Tibial nerve (tissue), 4 donors: Measurements from ENCODE around the gene CDCA5. TPM values are rescaled to one million over a fixed set of nuclear protein-coding genes. Genes with fewer than 3 reads are reported as not detected.

Experiments
- DNase-seq, 2 donors: peaks; one replicate each; pipeline ENCODE4 v3.0.0-alpha.2; 2019; ENCODE audit warnings: low spot score in 2 of 2
- H3K27ac ChIP-seq, 4 donors: fragments of 200-600 bp; sonication (generic) in 3 of 4; one replicate each; pipeline ENCODE4 v1.5.1; 2017 to 2019; ENCODE audit warnings: mild to moderate bottlenecking in 1 of 4
- H3K27me3 ChIP-seq, 2 donors: fragments of 200-600 bp; sonication (generic) in 1 of 2; one replicate each; pipeline versions ENCODE4 v1.5.1 to v1.6.0; 2017 to 2019
- H3K36me3 ChIP-seq, 3 donors: fragments of 200-600 bp; sonication (generic); one replicate each; pipeline ENCODE4 v1.5.1; 2018 to 2019
- H3K4me1 ChIP-seq, 4 donors: fragments of 200-600 bp; sonication (generic) in 3 of 4; one replicate each; pipeline ENCODE4 v1.5.1; 2017 to 2019
- H3K4me3 ChIP-seq, 4 donors: fragments of 200-600 bp; sonication (generic) in 3 of 4; one replicate each; pipeline ENCODE4 v1.5.1; 2017 to 2019; ENCODE audit warnings: mild to moderate bottlenecking in 1 of 4, moderate library complexity in 1 of 4
- H3K9me3 ChIP-seq, 4 donors: fragments of 200-600 bp; sonication (generic) in 3 of 4; one replicate each; pipeline ENCODE4 v1.5.1; 2017 to 2019
- CTCF ChIP-seq, 5 experiments: fragments of 200-600 bp in 3 of 5; fragments of 450-650 bp in 2 of 5; sonication (generic) in 3 of 5; IDR thresholded peaks; one replicate each; pipeline ENCODE4 v1.5.1; 2016 to 2019; ENCODE audit warnings: antibody characterized with exemption in 5 of 5, mild to moderate bottlenecking in 3 of 5, moderate library complexity in 2 of 5
- EP300 ChIP-seq, 2 donors: sonication (generic); formaldehyde crosslinking; IDR thresholded peaks; one replicate each; pipeline ENCODE4 v1.6.1; 2017; ENCODE audit warnings: antibody characterized with exemption in 2 of 2, mild to moderate bottlenecking in 1 of 2
- POLR2A ChIP-seq, 2 donors: fragments of 450-650 bp; IDR thresholded peaks; one replicate each; pipeline ENCODE4 v1.6.1; 2017; ENCODE audit warnings: antibody characterized with exemption in 2 of 2, mild to moderate bottlenecking in 2 of 2, moderate library complexity in 2 of 2
- WGBS, 2 donors: methylation state at CpG; one replicate each; pipeline ENCODE4 v1.1.5; 2018; 5-methylcytosine and 5-hydroxymethylcytosine counted together
- total RNA-seq, 4 donors: library from RNA; depleted of rRNA; stranded (reverse); fragments of >200 nt; gene quantifications; one replicate each; pipeline ENCODE4 v1.1.0, GENCODE V29; 2016

CDCA5 gene
- total RNA-seq, 4 donors from 2014 or later = 0.90 to 1.3 TPM; not detected in 2

DNA sequence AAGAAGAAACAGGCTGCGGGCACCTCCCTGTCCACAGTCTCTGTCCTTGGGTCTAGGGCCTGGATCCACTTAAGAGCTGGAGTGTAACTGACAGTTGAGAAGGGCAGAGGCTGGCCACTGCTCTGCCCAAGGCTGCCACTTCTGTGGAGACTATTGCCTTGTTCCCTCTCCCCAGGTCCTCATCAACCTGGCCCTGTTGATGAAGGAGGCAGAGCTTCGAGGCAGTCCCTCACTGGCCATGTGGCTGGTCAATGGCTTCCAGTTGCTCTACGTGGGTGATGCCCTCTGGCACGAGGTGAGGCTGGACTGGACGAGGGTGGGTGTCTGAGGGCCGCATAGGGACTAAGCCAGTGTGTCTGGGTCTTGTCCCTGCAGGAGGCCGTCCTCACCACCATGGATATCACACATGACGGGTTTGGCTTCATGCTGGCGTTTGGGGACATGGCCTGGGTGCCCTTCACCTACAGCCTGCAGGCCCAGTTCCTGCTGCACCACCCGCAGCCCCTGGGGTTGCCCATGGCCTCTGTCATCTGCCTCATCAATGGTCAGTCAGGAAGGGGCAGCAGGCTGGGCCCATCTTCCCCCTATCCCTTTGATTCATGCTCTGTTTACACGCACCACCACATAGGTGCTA, 30.8 kb upstream of the CDCA5 start:
- no peak for TF ChIP-seq CTCF (IDR thresholded peaks at IDR 0.05)
- no peak for TF ChIP-seq EP300 (IDR thresholded peaks at IDR 0.05)
- TF ChIP-seq POLR2A (IDR thresholded peaks at IDR 0.05) = no peak
- H3K4me1 ChIP-seq = peaks cover 0 to 59% (median 38%) of the 10 kb centered on the region in 4 donors
- no peaks in the 10 kb centered on the region for H3K27me3 ChIP-seq
- H3K4me3 ChIP-seq = no peak overlapping the region
- peaks cover 0 to 48% (median 0%) of the 10 kb centered on the region in 3 donors for H3K36me3 ChIP-seq
- H3K27ac ChIP-seq = no peak overlapping the region
- H3K9me3 ChIP-seq = no peaks in the 10 kb centered on the region
- no peak for DNase-seq
- 68 to 86% methylated on average over 9 to 10 of the region's 11 CpGs for WGBS, 2 donors

- Histone ChIP-seq H3K9me3 (no peaks in the 10 kb centered on the region), H3K27me3 (no peaks in the 10 kb centered on the region), H3K4me3 (no peak overlapping the region), H3K36me3 (peaks cover 0 to 48% (median 0%) of the 10 kb centered on the region in 3 donors), H3K27ac (no peak overlapping the region), H3K4me1 (peaks cover 0 to 56% (median 38%) of the 10 kb centered on the region in 4 donors)
- WGBS, 2 donors = 71 to 72% methylated on average over 6 of the region's 6 CpGs
- DNase-seq = no peak
- no peak for TF ChIP-seq POLR2A (IDR thresholded peaks at IDR 0.05)
- TF ChIP-seq EP300 (IDR thresholded peaks at IDR 0.05) = no peak
These were observed 30.0 kb upstream of the CDCA5 start for GRCh38 chr11:65113839-65114238.

- no peaks in the 10 kb centered on the region for H3K9me3 ChIP-seq
- H3K36me3 ChIP-seq = peaks cover 0 to 48% (median 0%) of the 10 kb centered on the region in 3 donors
- no peak for TF ChIP-seq EP300 (IDR thresholded peaks at IDR 0.05)
- TF ChIP-seq CTCF (IDR thresholded peaks at IDR 0.05) = peak in 1 of 5 experiments; percentile 9
- TF ChIP-seq POLR2A (IDR thresholded peaks at IDR 0.05) = no peak
- DNase-seq = no peak
- H3K4me3 ChIP-seq = peak overlapping the region in 2 of 4 donors; percentile 58 to 60
- 7 to 11% methylated on average over 14 of the region's 14 CpGs for WGBS, 2 donors
- H3K27me3 ChIP-seq = no peaks in the 10 kb centered on the region
- H3K4me1 ChIP-seq = peaks cover 0 to 56% (median 38%) of the 10 kb centered on the region in 4 donors
- H3K27ac ChIP-seq = peak overlapping the region in 2 of 4 donors; percentile 71 to 82
These were observed 29.5 kb upstream of the CDCA5 start for GRCh38 chr11:65113361-65113756.

GRCh38 chr11:65112546-65113360, 28.9 kb upstream of the CDCA5 start:
- peak overlapping the region in 2 of 4 donors; percentile 71 to 82 for H3K27ac ChIP-seq
- 2 to 3% methylated on average over 17 to 19 of the region's 57 CpGs for WGBS, 2 donors
- peaks cover 0 to 49% (median 6%) of the 10 kb centered on the region in 3 donors for H3K36me3 ChIP-seq
- DNase-seq = no peak
- H3K9me3 ChIP-seq = no peaks in the 10 kb centered on the region
- peak overlapping the region; percentile 43 to 60 (median 57) for H3K4me3 ChIP-seq
- H3K4me1 ChIP-seq = peaks cover 0 to 51% (median 38%) of the 10 kb centered on the region in 4 donors
- TF ChIP-seq POLR2A (IDR thresholded peaks at IDR 0.05) (no peak), CTCF (IDR thresholded peaks at IDR 0.05) (peak; percentile 72 to 89 (median 84))
- no peaks in the 10 kb centered on the region for H3K27me3 ChIP-seq

DNA sequence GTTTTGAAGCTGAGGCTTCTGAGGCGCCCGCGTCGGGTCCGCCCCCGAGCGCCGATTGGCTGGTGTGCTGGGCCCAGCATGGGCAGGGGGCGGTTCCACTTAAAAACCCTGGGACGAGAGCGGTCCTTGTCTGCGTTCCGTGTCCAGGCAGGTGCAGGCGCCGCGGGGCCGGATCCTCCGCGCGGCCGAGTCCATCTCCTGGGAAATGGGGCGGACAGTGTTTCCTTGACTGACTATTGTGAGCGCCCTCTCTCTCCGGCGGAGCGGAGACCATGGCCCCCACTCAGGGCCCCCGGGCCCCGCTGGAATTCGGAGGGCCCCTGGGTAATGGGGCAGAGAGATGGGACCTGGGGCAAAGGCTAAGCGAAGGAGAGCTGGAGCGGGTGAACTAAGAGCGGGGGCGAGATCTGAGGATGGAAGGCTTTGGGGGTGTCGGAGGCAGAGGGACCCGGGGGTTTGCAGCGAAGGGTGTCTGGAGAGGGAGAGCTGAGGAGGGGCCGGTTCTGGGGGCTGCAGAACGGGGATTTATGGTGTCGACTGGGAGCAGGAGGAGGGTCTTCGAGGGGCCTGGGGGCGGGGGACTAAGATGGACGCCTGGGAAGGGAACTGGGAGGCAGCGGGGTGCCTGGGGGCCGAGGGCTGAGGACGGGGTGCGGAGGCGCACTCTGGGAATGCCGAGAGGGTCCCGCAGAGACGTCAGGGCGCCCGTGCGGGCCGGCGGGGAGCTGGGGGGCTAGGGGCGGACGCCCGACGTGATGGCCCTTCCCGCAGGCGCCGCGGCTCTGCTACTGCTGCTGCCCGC, 28.1 kb upstream of the CDCA5 start, which contains the start of gene TM7SF2:
Gene TM7SF2, plus strand, starts transcription at position 129 of the 802 bp plus-strand sequence. Its CDS starts 144 bp downstream, at position 273.
- 1 to 2% methylated on average over 46 to 56 of the region's 64 CpGs for WGBS, 2 donors
- TF ChIP-seq EP300 (IDR thresholded peaks at IDR 0.05) (peak; percentile 30 to 86), CTCF (IDR thresholded peaks at IDR 0.05) (no peak), POLR2A (IDR thresholded peaks at IDR 0.05) (peak; percentile 29 to 76)
- Histone ChIP-seq H3K4me3 (peak within 1 kb of the TSS; percentile 43 to 60 (median 57)), H3K4me1 (peaks cover 0 to 48% (median 36%) of the 10 kb centered on the region in 4 donors), H3K27ac (peak within 1 kb of the TSS; percentile 39 to 82 (median 70)), H3K9me3 (no peaks in the 10 kb centered on the region), H3K27me3 (no peaks in the 10 kb centered on the region), H3K36me3 (peaks cover 0 to 57% (median 7%) of the 10 kb centered on the region in 3 donors)
- DNase-seq = peak; percentile 92 to 93
